HUDEP-2 (cell line): ENCODE results near the gene N4BP2L2.
A peak's percentile ranks its signal among the peaks of the same experiment; 100 is the strongest.
"Not testable (repeated sequence)": the region's sequence is repeated elsewhere in the genome, so short reads cannot be mapped to it uniquely, and the experiment has no call there.

Experiments used
- DNase-seq, 76 experiments: peaks; one replicate each; lab custom pipeline; 2025; ENCODE audit not compliant: unreplicated experiment in 76 of 76; lab: John Stamatoyannopoulos, UW

The N4BP2L2 gene

DNA sequence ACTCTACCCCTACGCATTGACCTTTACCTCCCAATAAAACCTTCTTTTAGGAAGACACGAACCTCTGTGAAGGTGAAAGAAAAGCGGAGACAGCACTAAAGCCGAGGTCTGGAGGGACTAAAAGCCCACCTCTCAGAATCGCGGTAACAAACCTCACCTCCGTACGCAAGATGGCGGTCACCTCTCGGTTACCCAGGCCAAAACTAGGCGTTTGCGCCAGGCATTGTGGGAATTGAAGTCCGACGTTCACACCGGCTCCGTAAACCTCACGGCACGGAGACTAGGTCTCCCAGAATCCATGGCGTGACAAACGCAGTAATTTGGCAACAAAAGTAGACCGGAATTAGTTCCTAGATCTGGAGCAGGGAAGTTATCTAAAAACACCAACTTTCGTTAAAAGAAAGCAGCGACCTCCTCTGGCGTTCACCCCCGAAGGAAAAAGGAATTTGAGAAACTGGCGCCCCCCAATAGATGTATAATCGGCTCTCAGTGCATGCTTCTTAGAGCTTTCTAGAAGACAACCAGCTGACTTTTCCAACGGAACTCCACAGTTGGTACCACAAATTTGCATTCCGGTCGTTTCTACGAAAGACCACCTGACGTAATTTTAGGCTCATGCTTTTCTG is at the start of gene N4BP2L2:
N4BP2L2 (minus strand) TSS at position 175 of the 626 bp plus-strand sequence. CDS start 1,768 bp downstream, outside the sequence.
- peak in 75 of 76 experiments; percentile 38 to 98 (median 89) for DNase-seq

DNA sequence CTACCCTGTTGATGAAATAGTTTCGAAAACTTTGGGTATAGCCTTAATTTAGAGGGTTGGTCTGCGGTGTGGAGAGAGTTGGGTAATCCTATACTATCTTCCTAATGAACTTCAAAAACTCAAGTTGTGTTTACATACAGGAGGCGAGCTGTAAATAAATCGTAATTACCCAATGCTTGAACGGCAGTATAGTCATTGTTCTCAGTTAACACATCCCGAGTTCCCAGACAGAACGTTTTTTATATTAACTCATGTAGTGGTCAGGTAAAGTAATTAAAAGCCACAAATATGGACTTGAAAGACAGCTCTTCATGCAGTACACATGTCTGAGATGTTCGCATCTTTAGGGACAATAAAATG is 49.2 kb upstream of the N4BP2L2 start:
- peak in 1 of 76 experiments; percentile 34 for DNase-seq

DNA sequence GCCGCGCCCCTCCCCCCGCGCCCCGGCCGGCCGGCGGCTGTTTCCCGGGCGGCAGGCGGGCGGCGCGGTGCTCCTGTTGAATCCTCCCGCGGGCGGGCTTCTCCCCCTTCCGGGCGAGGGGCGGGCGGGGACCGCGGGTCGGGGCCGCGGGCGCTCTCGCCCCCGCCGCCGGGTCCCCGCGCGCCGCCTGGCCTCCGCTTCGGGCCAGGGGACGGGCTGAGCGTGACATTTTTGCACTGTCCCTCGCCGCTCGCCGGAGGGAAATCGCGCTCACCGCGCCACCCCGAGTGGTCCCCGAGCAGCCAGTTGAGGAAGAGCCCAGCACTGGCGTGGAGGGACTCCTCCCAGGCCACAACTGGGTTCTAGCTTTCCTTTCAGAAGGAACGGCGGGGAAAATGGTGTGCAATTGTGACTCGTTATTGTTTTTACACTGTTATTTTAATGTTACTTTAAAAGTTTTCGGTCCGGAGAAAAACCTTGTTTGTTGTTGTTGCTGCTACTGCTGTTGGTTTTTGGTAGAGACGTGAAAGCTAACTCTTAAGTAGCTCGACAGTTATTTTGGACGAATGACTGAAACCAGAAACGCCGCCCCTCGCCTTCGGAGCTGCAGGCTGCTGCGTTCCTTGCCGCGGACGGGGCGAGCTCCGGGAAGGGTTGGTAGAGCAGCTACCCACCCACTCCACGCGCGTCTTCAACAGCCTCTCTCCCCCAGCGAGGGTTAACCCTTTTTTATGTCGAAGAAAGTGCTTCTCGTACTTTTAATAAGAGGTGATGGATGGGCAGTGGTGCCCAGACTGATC is 48.6 kb upstream of the N4BP2L2 start:
- peak in 60 of 76 experiments; percentile 2 to 71 (median 50) for DNase-seq

DNA sequence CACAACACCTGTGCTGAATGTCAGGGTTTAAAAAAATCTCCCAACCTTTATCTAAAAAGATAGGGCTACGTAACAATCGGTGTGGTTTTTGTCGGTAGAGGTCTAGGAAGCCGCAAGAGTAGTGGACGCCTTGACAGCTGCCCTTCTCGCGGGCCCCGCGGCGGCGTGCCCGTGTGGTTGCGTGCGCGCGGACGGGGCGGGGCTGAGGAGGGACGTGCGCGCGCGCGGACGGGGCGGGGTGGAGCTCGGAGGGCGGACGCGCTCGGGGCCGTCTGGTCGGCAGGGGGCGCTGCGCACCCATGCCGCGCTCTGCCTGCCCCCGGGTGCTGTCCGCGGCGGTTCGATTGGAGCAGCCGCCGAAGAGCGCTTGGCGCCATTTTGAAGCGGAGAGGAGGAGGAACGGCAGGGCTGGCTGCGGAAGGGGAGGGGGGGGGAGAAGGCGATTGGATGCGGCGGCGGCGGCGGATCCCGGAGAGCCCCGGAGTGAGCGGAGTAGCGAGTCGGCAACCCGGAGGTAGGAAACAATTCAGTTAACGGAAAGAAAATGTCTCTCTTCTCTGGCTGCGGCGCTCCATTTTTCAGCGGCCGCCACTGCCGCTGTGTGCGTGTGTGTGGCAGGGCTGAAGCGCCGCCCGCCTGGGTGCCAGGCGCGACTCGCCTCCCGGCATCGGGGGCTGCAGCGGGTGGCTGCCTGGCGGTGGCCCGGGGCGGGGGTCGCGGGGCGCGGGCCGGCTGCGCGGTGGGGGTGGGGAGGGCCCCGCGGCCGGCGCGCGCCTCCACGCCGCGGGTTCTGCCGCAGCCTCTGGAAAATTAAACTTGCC is 47.7 kb upstream of the N4BP2L2 start, which contains the start of gene PDS5B:
PDS5B (plus strand) TSS at position 373 of the 821 bp plus-strand sequence. CDS start 62,321 bp downstream, outside the sequence.
- peak in 75 of 76 experiments; percentile 33 to 96 (median 89) for DNase-seq

DNA sequence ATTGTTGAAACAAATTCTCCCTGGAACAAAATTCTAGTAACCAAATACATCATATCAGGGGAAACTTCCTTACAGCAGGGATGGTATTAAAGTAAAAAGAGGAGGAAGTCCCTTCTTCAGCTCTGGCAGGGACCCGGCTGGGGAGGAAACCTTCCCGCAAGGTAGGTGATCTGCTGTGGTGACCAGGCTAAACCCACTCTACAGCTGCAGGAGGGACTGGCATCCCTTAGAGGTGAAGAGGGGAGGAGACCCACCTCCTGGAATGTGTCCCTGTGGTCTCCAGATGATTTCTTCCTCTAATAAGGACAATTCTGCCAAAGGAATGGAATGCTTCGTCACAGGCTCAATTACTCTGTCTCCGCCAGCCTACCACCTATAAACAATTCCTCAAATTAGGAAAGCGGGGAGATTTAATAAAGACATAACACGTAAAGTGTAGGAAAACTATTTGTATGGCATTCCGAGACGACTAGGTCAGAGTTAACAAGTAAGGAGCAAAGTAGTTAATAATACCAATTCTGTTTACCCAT is 47.0 kb upstream of the N4BP2L2 start:
- peak in 2 of 76 experiments; percentile 7 to 15 for DNase-seq

DNA sequence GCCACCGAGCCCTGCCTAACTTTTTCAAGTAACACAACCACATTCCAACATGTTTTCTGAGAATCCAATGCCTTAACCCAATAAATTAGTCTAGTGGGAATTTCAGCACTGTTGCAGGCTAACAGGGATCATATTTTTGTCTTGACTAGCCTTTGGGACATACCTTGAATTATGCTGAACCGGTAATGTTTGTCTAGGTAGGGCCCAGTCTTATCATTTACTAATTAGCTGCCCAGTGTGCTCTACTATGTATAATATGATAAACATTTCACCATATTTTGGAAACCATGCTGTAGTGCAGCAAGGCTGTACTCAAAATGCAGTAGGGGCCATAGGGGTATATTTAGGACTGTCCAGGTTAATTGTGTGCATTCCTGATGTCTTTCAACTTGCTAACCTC is 44.4 kb upstream of the N4BP2L2 start:
- DNase-seq: no peak

DNA sequence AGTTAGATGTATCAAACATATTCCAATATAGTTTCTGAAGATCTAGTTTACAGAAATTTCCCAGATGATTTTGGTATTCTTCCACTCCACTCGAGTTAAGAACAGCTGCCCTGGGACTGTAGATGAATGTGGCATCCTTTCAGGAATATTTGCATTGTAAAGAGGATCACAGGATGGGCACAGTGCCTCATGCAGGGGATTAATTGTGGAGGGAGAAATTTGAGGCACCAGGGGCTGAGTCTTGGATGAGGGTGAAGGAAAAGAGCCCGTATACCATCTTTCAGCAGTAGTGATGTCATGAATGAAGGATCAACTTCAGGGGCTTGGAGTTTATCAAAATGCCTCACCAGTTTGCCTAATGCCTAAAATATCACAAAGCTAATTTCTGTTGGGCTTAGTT is 43.7 kb upstream of the N4BP2L2 start:
- no peak for DNase-seq

DNA sequence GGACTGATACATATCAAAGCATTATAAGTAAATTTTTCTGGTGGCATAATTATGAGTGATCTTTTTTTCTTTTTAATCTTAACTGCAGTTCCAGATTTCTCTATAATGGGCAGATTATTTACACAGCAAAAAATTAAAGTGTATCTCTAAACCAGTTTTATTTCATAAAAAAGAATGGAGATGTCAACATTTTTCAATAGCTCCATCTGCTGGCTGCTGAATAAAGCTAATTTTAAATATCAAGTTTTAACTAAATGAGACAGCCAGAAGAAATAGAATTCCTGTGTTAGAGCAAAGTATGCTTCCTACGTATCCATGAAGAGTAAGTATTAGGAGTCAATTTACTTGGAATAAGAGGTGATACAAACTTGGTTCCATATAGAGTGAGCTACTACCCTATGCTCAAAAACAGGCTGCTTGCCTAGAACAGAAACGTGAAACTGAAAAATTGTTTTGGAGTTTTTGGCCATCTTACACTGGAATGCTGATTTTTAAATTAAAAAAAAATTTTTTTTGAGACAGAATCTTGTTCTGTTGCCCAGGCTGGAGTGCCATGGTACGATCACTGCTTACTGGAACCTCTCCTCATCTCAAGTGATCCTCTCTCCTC is 42.7 kb upstream of the N4BP2L2 start:
- peak in 7 of 76 experiments; percentile 3 to 33 (median 9) for DNase-seq

DNA sequence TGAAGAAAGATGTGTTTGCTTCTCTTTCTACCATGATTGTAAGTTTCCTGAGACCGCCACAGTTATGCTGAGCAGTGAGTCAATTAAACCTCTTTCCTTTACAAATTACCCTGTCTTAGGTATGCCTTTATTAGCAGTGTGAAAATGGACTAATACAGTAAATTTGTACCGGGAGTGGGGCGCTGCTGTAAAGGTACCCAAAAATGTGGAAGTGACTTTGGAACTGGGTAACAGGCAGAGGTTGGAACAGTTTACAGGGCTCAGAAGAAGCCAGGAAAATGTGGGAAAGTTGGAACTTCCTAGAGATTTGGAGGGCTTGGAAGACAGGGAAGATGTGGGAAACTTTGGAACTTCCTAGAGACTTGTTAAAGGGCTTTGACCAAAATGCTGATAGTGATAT is 38.4 kb upstream of the N4BP2L2 start:
- DNase-seq: no peak

DNA sequence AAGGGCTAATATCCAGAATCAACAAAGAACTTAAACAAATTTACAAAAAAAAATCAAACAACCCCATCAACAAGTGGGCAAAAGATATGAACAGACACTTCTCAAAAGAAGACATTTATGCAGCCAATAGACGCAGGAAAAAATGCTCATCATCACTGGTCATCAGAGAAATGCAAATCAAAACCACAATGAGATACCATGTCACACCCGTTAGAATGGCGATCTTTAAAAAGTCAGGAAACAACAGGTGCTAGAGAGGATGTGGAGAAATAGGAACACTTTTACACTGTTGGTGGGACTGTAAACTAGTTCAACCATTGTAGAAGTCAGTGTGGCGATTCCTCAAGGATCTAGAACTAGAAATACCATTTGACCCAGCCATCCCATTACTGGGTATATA is 37.1 kb upstream of the N4BP2L2 start:
- not testable (repeated sequence) for DNase-seq

DNA sequence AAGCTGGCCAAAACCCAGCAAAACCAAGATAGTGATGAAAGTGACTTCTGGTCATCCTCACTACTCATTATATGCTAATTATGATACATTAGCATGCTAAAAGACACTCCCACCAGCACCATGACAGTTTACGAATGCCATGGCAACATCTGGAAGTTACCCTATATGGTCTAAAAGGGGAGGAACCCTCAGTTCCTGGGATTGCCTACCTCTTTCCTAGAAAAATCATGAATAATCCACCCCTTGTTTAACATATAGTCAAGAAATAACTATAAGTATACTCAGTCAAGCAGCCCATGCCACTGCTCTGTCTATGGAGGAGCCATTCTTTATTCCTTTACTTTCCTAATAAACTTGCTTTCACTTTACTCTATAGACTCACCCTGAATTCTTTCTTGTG is 22.2 kb upstream of the N4BP2L2 start:
- not testable (repeated sequence) for DNase-seq

DNA sequence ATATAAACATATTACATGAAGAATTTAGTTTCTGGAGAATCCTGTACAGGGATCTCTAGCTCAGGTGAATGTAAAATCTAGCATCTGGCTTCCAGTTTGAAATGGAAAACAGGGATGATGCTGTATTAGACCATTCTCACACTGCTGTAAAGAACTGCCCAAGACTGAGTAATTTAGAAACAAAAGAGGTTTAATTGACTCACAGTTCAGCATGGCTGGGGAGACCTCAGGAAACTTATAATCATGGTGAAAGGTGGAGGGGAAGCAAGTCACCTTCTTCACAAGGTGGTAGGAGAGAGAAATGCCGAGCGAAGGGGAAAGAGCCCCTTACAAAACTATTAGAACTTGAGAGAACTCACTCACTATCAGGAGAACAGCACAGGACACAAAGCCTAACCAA is 17.0 kb upstream of the N4BP2L2 start:
- no peak for DNase-seq

DNA sequence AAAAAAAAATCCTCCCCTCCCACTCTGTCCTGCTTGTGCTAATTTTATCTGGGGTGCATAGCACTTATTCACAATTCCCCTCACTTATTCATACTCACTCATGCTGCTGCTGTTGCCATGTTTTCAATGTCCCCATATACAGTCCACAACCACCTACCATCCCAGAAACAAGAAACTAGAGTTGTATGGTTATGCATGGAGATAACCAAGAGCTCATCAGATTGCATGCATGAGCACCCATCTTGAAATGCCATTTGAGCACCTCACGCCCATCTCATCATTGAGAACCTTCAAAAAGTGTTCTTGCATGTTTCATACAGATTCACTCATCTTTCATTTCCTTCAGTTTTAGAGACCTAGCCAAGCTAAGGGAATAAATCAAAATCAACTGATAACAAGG is 15.1 kb upstream of the N4BP2L2 start:
- no peak for DNase-seq

DNA sequence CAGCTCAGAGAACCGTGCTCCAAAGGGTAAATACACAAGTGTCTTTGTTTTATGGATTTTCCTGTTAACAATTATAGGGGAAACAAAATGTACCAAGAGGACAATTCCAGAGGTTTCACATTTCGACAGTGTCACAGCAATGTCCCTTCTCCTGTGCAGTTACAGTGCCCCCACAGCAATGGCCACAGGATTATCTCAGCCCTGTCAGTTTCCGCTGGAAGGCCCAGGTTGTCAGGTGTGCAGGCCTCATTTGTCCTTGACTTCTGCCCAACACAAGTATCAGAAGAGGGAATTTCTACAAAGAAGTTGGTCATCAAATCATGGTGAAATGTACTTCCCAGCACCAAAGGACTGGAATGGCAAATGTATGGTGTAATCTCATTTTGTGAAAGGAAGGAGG is 11.2 kb upstream of the N4BP2L2 start:
- no peak for DNase-seq

DNA sequence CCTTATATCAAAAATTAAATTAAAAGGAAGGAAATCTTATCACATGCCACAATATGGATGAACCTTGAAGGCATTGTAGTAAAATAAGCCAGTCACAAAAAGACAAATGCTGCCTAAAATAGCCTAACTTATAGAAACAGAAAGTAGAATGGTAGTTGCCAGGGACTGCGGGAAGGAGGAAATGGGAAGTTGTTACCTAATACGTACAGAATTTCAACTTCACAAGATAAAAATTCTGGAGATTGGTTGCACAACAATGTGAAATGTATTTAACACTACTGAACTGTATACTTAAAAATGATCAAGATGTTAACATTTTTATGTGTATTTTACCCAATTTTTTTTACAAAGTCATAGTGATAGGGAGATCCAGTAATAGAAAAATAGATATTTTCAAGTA is 10.2 kb upstream of the N4BP2L2 start:
- no peak for DNase-seq

DNA sequence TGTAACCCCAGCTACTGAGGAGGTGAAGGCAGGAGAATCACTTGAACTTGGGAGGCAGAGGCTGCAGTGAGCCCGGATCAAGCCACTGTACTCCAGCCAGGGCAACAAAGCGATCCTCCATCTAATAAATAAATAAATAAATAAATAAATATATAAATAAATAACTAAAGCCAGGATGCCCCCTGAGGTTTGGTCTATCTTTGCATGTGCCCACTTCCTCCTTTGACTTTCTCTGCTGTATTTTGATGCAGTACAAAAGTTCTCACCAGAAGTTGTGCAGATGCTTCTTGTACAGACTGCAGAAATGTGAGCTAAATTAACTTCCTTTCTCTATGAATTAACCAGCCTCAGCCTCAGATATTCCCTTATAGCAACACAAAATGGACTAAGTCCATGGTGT is 6.5 kb upstream of the N4BP2L2 start:
- DNase-seq: no peak

DNA sequence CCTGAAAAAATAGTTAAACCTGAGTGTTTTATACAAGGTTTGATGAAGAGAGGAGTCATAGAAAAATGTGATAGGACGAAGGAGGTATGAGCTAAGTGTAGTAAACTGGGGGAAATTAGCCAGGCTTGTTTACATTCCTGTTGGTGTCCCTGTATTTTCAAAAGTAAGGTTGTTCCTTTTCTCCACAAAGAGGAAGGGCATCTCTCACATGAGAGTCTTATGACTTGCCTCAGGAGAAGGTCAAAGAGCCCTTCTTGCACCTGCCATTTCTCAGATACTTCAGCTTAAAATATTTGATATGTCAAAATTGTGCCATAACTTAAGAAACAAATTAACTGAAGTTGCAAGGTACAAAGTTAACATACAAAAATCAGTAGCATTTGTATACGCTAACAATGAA is 3.6 kb upstream of the N4BP2L2 start:
- DNase-seq: no peak

DNA sequence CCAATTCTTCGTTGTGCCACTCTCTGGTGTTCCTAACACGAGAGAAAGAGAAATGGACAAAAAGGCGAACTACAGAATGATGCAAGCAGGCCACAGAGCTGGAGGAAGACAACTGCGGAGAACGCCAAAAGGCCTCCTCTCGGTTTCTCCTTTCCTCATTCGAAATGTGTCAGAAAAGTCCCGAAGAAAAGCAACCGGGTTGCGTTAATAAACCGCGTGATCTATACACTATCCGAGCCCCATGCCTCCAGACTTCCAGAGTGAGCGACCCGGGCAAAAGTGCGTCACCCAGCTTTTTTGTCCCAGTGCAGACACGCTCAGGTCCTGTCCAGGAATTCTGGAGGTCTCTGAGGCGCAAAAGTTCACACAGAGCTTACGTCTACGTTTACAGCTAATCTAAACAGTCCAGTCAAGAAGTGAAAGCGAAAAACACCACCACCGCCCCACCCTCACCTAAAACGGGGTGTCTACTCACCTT is 413 bp downstream of the N4BP2L2 start:
- peak in 15 of 76 experiments; percentile 25 to 67 (median 44) for DNase-seq

DNA sequence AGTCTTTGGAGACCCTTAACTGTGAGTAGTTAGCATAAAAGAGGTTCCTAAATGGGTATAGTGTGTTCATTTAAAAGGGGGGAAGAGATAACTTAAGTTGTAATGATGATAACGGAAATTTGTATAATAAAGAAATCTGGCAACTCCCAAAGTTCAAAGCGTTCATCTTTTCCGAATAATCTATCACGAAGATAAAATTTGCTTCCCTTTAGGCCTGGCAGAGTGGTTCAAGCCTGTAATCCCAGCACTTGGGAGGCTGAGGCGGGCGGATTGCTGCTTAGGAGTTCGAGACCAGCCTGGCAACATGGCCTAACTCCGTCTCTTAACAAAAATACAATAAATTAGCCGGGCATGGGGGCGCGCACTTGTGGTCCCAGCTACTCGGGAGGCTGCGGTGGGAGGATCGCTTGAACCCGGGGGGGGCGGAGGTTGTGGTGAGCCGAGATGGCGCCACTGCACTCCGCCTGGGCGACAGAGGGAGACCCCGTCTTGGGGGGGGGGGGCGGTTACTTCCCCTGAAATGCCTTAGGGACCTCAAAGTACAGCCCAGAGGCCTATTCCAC is 934 bp downstream of the N4BP2L2 start:
- DNase-seq: peak in 29 of 76 experiments; percentile 1 to 34 (median 15)

DNA sequence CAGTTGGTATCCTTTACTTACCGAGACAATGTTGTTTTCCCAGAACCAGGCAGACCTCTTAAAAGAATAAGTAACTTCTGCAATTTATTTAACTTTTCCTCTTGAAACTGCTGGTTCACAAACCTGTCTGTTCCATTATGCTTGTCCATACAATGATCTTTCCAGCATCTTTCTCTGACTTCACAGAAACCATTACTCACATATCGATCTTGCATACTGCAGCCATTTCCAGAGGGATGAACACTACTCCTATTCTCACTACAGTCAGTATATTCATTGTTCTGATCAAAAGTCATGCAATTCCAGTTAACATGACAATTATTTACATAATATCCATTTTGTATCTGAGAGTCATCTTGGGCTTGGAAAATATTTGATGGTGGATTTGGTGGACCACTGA is 2.8 kb downstream of the N4BP2L2 start:
- DNase-seq: no peak
